ENCODE data around the gene DCTN3. TPM values are rescaled to one million over a fixed set of nuclear protein-coding genes. Genes with fewer than 3 reads are reported as not detected.

The DCTN3 gene
- total and polyA plus RNA-seq, 2 experiments from 2014 or later: 12.9 to 17.9 TPM

GRCh38 chr9:34633166-34633565 is 12.9 kb upstream of the DCTN3 start:
- H2AFZ ChIP-seq: no peak overlapping the region
- Mint-ChIP-seq H3K27me3 (ENCODE audit: insufficient read depth, low read depth, poor library complexity) (peaks cover 46% of the 10 kb centered on the region), H3K4me1 (peaks cover 34% of the 10 kb centered on the region), H3K9me3 (peaks cover 4% of the 10 kb centered on the region; the same call in 1 of the 3 replicates), H3K36me3 (ENCODE audit: low read depth) (peaks cover 29% of the 10 kb centered on the region), H3K4me3 (no peak overlapping the region), H3K27ac (no peak overlapping the region)
- peaks cover 12% of the 10 kb centered on the region; the same call in 1 of the 2 replicates for H3K79me2 ChIP-seq (replicated peaks; ENCODE audit: insufficient read depth)
- peaks cover 5% of the 10 kb centered on the region; the same call in 1 of the 2 replicates for H3F3A ChIP-seq (replicated peaks; ENCODE audit: low read depth)
- H4K20me1 ChIP-seq (replicated peaks; ENCODE audit: insufficient read depth): peaks cover 3% of the 10 kb centered on the region
- TF ChIP-seq CTCF (conservative IDR thresholded peaks at IDR 0.05; ENCODE audit: low read depth in 2 of 2): no peak
- no peak for TF ChIP-seq ZNF114 (CRISPR knock-in tag; IDR thresholded peaks at IDR 0.05)
- TF ChIP-seq EZH2 (IDR thresholded peaks at IDR 0.05; ENCODE audit: low read depth, unreplicated experiment): no peak
- no peak for TF ChIP-seq JUNB (IDR thresholded peaks at IDR 0.05; ENCODE audit: unreplicated experiment)
- TF ChIP-seq EZH2phosphoT487 (IDR thresholded peaks at IDR 0.05; ENCODE audit: unreplicated experiment): no peak
- TF ChIP-seq STAT1 (IDR thresholded peaks at IDR 0.05; ENCODE audit: unreplicated experiment): no peak
- no peak for TF ChIP-seq NANOG (IDR thresholded peaks at IDR 0.05; ENCODE audit: borderline replicate concordance)
- TF ChIP-seq ZNF331 (CRISPR knock-in tag; IDR thresholded peaks at IDR 0.05; ENCODE audit: low read depth): no peak
- no peak for TF ChIP-seq ZNF462 (CRISPR knock-in tag; IDR thresholded peaks at IDR 0.05)
- no peak for TF ChIP-seq CREB1 (CRISPR knock-in tag; IDR thresholded peaks at IDR 0.05; ENCODE audit: low read depth)
- no peak for TF ChIP-seq REST (IDR thresholded peaks at IDR 0.05; ENCODE audit: unreplicated experiment)
- no peak for TF ChIP-seq POLR2AphosphoS5 (IDR thresholded peaks at IDR 0.05; ENCODE audit: low read depth)
- TF ChIP-seq, protein P1, sequence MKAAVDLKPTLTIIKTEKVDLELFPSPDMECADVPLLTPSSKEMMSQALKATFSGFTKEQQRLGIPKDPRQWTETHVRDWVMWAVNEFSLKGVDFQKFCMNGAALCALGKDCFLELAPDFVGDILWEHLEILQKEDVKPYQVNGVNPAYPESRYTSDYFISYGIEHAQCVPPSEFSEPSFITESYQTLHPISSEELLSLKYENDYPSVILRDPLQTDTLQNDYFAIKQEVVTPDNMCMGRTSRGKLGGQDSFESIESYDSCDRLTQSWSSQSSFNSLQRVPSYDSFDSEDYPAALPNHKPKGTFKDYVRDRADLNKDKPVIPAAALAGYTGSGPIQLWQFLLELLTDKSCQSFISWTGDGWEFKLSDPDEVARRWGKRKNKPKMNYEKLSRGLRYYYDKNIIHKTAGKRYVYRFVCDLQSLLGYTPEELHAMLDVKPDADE (IDR thresholded peaks at IDR 0.05): no peak
- peaks cover 55% of the 10 kb centered on the region for H3K27me3 ChIP-seq (ENCODE audit: insufficient read depth)
- H3K4me2 ChIP-seq: no peak overlapping the region
- DNase-seq (ENCODE audit: low spot score) (no peak), ATAC-seq (no peak)
- no peaks in the 10 kb centered on the region for H3K9me2 ChIP-seq (ENCODE audit: insufficient read depth)
- no peak overlapping the region for H3K4me3 ChIP-seq
- H3K36me3 ChIP-seq (ENCODE audit: insufficient read depth): no peaks in the 10 kb centered on the region
- H3K27ac ChIP-seq (ENCODE audit: low read depth): no peak overlapping the region
- H3K4me1 ChIP-seq (ENCODE audit: insufficient read depth): peaks cover 6% of the 10 kb centered on the region

Data from GM23338 (cell line).